Measurements from ENCODE around the gene NLN.
A peak's percentile ranks its signal among the peaks of the same experiment; 100 is the strongest.
"Not testable (repeated sequence)": the region's sequence is repeated elsewhere in the genome, so short reads cannot be mapped to it uniquely, and the experiment has no call there.

NLN gene

DNA sequence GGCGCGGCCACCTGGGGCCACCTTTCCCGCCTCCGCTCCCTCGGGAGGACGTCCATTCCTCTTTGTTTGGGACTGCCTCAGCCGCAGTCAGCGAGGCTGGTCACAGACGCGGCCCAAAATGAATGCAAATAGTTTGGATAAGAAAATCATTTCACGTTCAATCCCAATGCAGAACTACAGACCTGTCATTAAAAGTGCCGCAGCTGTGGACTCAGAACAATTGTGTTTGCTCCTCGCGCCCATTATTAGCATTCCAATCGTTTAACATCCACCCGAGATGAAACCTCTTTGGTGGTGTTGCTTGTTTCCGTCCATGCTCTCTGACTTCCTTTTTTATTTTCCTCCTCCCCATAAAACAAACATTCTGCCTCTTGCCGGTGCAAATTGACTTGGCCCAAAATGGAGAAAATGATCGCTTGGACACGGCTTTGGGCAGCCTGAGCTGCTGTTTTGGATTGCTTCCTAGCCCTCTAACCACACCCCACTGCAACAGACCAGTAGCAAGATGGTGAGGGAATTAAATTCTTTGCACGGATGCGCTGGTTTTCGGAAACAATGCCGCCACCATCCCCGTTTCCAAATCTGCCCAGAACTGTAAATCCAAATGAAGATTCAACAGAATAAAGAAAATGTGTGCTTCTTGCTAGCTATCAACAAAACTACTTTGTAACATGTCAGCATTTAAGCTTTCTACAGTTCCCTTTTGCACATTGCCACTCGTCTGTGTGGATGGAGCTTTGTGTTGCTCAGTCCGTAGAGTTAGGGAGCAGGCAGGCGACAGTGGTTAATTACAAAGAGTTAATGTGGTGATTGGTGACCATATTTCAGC, 784 bp downstream of the NLN start:
- TF ChIP-seq, protein P1, sequence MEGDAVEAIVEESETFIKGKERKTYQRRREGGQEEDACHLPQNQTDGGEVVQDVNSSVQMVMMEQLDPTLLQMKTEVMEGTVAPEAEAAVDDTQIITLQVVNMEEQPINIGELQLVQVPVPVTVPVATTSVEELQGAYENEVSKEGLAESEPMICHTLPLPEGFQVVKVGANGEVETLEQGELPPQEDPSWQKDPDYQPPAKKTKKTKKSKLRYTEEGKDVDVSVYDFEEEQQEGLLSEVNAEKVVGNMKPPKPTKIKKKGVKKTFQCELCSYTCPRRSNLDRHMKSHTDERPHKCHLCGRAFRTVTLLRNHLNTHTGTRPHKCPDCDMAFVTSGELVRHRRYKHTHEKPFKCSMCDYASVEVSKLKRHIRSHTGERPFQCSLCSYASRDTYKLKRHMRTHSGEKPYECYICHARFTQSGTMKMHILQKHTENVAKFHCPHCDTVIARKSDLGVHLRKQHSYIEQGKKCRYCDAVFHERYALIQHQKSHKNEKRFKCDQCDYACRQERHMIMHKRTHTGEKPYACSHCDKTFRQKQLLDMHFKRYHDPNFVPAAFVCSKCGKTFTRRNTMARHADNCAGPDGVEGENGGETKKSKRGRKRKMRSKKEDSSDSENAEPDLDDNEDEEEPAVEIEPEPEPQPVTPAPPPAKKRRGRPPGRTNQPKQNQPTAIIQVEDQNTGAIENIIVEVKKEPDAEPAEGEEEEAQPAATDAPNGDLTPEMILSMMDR (IDR thresholded peaks at IDR 0.05) = no peak
- H3K4me3 ChIP-seq (ENCODE audit: low read depth in 1 of 2, low read length in 1 of 2) = peak overlapping the region; percentile 95 to 97
- no peaks in the 10 kb centered on the region for H3K9me3 ChIP-seq
- peaks cover 19% of the 10 kb centered on the region for H3K36me3 ChIP-seq
- H3K27ac ChIP-seq = peak overlapping the region; percentile 82
- no peaks in the 10 kb centered on the region for H3K27me3 ChIP-seq
- H3K4me1 ChIP-seq (ENCODE audit: control insufficient read depth in 1 of 2, insufficient read depth in 1 of 2, low read depth in 1 of 2, low read length in 1 of 2) = peaks cover 34 to 38% of the 10 kb centered on the region in 2 experiments

GRCh38 chr5:65727491-65728156, 5.6 kb downstream of the NLN start:
- H3K9me3 ChIP-seq = no peaks in the 10 kb centered on the region
- no peaks in the 10 kb centered on the region for H3K27me3 ChIP-seq
- no peak overlapping the region for H3K27ac ChIP-seq
- no peak overlapping the region for H3K4me3 ChIP-seq (ENCODE audit: low read depth in 1 of 2, low read length in 1 of 2)
- H3K4me1 ChIP-seq (ENCODE audit: control insufficient read depth in 1 of 2, insufficient read depth in 1 of 2, low read depth in 1 of 2, low read length in 1 of 2) = peaks cover 22 to 23% of the 10 kb centered on the region in 2 experiments
- no peaks in the 10 kb centered on the region for H3K36me3 ChIP-seq
- TF ChIP-seq, protein P1 (IDR thresholded peaks at IDR 0.05) = no peak

- Histone ChIP-seq H3K27ac (no peak overlapping the region), H3K4me3 (ENCODE audit: low read depth in 1 of 2, low read length in 1 of 2) (no peak overlapping the region), H3K4me1 (ENCODE audit: control insufficient read depth in 1 of 2, insufficient read depth in 1 of 2, low read depth in 1 of 2, low read length in 1 of 2) (peaks cover 16 to 17% of the 10 kb centered on the region in 2 experiments), H3K9me3 (no peaks in the 10 kb centered on the region), H3K36me3 (no peaks in the 10 kb centered on the region), H3K27me3 (no peaks in the 10 kb centered on the region)
- TF ChIP-seq, protein P1 (IDR thresholded peaks at IDR 0.05) = no peak
Measured at GRCh38 chr5:65728218-65728617, 6.2 kb downstream of the NLN start.

DNA sequence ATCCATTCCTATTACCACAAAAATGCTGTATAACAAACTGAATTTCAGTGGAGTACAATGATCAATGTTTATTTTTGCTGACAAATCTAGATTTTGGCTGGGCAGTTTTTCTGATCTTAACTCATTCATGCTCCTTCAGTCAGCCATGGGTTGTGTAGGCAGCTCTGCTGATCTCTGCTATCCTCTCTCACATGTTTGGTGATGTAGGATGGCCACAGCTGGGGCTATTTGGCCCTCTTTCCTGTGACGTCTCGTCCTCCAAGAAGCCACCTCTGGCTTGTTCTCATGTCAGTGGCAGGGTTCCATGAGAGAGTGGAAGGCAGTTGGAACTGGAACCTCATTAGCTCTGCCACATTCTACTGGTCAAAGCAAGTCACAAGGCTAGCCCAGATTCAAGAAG, 8.9 kb downstream of the NLN start:
- H3K27ac ChIP-seq = no peak overlapping the region
- no peaks in the 10 kb centered on the region for H3K27me3 ChIP-seq
- H3K36me3 ChIP-seq = no peaks in the 10 kb centered on the region
- no peaks in the 10 kb centered on the region for H3K9me3 ChIP-seq
- peaks cover 10 to 21% of the 10 kb centered on the region in 2 experiments for H3K4me1 ChIP-seq (ENCODE audit: control insufficient read depth in 1 of 2, insufficient read depth in 1 of 2, low read depth in 1 of 2, low read length in 1 of 2)
- no peak overlapping the region for H3K4me3 ChIP-seq (ENCODE audit: low read depth in 1 of 2, low read length in 1 of 2)
- TF ChIP-seq, protein P1 (IDR thresholded peaks at IDR 0.05) = no peak

DNA sequence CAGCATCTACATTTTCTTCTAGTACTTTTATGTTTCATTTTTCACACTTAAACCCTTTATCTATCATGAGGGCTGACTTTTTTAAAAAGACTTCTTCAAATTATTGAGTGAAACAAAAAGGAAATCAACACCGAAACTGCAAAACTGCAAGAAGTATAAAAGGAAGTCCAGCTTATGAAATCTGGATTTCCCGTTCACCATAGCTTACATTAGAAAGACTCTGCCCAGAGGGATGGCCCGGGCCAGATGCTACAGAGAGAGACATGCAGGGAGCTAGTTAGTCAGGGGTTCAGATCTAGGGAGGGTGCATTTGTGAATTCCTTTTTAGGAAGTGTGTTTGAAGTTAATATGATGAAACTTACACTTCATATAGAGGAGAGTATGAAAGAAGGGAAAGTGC, 10.0 kb downstream of the NLN start:
- peak overlapping the region in 1 of 2 experiments; percentile 11 for H3K4me3 ChIP-seq (ENCODE audit: low read depth in 1 of 2, low read length in 1 of 2)

DNA sequence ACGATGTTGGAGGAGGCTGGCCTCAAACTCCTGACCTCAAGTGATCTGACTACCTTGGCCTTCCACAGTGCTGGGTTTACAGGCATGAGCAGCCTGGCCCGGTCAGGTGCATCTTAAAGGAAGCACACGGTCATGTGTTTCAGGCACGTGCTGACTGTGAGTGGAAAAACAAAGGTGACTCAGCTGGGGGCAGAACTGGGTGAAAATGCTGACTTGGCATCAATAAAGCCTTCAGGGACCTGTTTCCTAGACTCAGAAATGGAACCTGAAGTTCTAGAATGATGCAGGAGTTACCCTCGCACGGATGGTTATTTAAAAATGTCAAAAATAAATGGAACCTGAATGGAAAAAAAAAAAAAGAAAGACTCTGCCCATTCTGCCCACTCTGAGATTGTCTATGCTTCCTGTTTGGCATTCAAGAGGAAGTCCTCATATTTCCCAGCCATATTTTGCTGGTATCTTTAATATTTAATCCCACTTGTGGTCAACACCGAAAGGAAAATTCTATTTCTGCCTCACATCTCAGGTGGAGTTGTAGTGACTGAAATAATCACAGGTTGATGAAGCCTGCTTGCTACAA, 12.3 kb downstream of the NLN start:
- H3K27me3 ChIP-seq; H3K4me3 ChIP-seq (ENCODE audit: low read depth in 1 of 2, low read length in 1 of 2); H3K9me3 ChIP-seq; H3K36me3 ChIP-seq: not testable (repeated sequence)
- Histone ChIP-seq H3K27ac (peak overlapping the region; percentile 43), H3K4me1 (ENCODE audit: control insufficient read depth in 1 of 2, insufficient read depth in 1 of 2, low read depth in 1 of 2, low read length in 1 of 2) (peaks cover 10 to 21% of the 10 kb centered on the region in 2 experiments)

More for the DNA sequence above, 10.0 kb downstream of the NLN start:
- not testable (repeated sequence) for H3K27me3 ChIP-seq, H3K9me3 ChIP-seq, H3K36me3 ChIP-seq
- Histone ChIP-seq H3K27ac (peak overlapping the region; percentile 63), H3K4me1 (ENCODE audit: control insufficient read depth in 1 of 2, insufficient read depth in 1 of 2, low read depth in 1 of 2, low read length in 1 of 2) (peaks cover 10 to 21% of the 10 kb centered on the region in 2 experiments)

All from neutrophil (primary cell).